Kidney (tissue), 14 donors: ENCODE measurements around the gene CD79A. TPM values are rescaled to one million over a fixed set of nuclear protein-coding genes. Genes with fewer than 3 reads are reported as not detected.

Source experiments
- DNase-seq, 5 donors: peaks; one replicate each; pipeline ENCODE4 v3.0.0-alpha.2; 2013 to 2020
- FAIRE-seq: peaks from 2 replicates; lab custom pipeline; 2012; peaks lifted over from hg19 to GRCh38; lab: Jason Lieb, UNC
- H3K27ac ChIP-seq, 2 donors: one replicate each; pipeline ENCODE4 v1.7.0; 2013; ENCODE audit warnings: low read depth in 2 of 2, low read length in 2 of 2, inconsistent platforms in 1 of 2
- H3K27me3 ChIP-seq: one replicate; pipeline ENCODE4 v1.7.1; 2013; ENCODE audit warnings: low read length, inconsistent platforms; ENCODE audit not compliant: control insufficient read depth, insufficient read depth
- H3K36me3 ChIP-seq, 3 donors: one replicate each; pipeline versions ENCODE4 v1.7.0 to v1.7.1; 2013; ENCODE audit warnings: low read length in 3 of 3, control low read depth in 1 of 3, inconsistent platforms in 1 of 3; ENCODE audit not compliant: insufficient read depth in 3 of 3, control insufficient read depth in 2 of 3
- H3K4me1 ChIP-seq, 3 donors: one replicate each; pipeline versions ENCODE4 v1.7.0 to v1.7.1; 2013; ENCODE audit warnings: low read length in 3 of 3, inconsistent platforms in 1 of 3, low read depth in 1 of 3; ENCODE audit not compliant: control insufficient read depth in 2 of 3, insufficient read depth in 2 of 3
- H3K4me3 ChIP-seq, 3 donors: one replicate each; pipeline versions ENCODE4 v1.7.0 to v1.8.1; 2013; ENCODE audit warnings: low read length in 3 of 3, control low read depth in 1 of 3, inconsistent platforms in 1 of 3
- H3K9ac ChIP-seq, 3 donors: one replicate each; pipeline versions ENCODE4 v1.7.0 to v1.7.1; 2013; ENCODE audit warnings: low read length in 3 of 3, control low read depth in 1 of 3, inconsistent platforms in 1 of 3
- H3K9me3 ChIP-seq, 3 donors: one replicate each; pipeline versions ENCODE4 v1.7.0 to v1.7.1; 2013; ENCODE audit warnings: low read length in 3 of 3, control low read depth in 1 of 3, inconsistent platforms in 1 of 3; ENCODE audit not compliant: control insufficient read depth in 2 of 3, insufficient read depth in 1 of 3
- CTCF ChIP-seq: IDR thresholded peaks from 3 replicates; pipeline ENCODE4 v1.5.1; 2012; ENCODE audit warnings: mild to moderate bottlenecking, moderate library complexity, borderline replicate concordance; ENCODE audit not compliant: insufficient read depth; ENCODE audit errors: extremely low read depth
- intact Hi-C: fragments of 100-400 bp; cut with DNase I; formaldehyde crosslinking; loops from one replicate; pipeline ENCODE4 v1.11.1; 2022
- polyA plus RNA-seq: library from polyadenylated mRNA; stranded (reverse); fragments of 350-450 nt; fragmentation: Illumina TruSeq; extraction: RNeasy Lipid Tissue Mini Kit (QIAGEN cat#74804); gene quantifications from one replicate; pipeline ENCODE4 v1.2.3, GENCODE V29; 2014; ENCODE audit warnings: low read depth, low replicate concordance; ENCODE audit not compliant: insufficient read depth
- total RNA-seq: library from RNA; stranded (reverse); fragmentation: NEBNext Ultra II Directional; extraction: Animal tissue kit (Norgen Biotek cat#: 25700); gene quantifications from one replicate; pipeline ENCODE4 v1.2.1, GENCODE V29; 2021
- donor health status: control.
- donor health status: control.
- donor health status: control.
- donor health status: control.
- donor health status: control.
- donor health status: DM: yes; HTN: yes; CAD: no.
- donor health status: Normal renal cell carcinoma (clear cell type).

CD79A gene
- total and polyA plus RNA-seq, 2 donors from 2014 or later = 0.32 to 11.0 TPM

- TF ChIP-seq CTCF = no peak
- Histone ChIP-seq H3K4me1 (no peaks in the 10 kb centered on the region), H3K9me3 (no peaks in the 10 kb centered on the region), H3K9ac (no peak overlapping the region), H3K36me3 (no peaks in the 10 kb centered on the region), H3K4me3 (no peak overlapping the region), H3K27me3 (no peaks in the 10 kb centered on the region), H3K27ac (no peak overlapping the region)
- DNase-seq (peak in 1 of 5 donors; percentile 56), FAIRE-seq (no peak)
- intact Hi-C loops = no loop called here
These were observed 29.6 kb upstream of the CD79A start for GRCh38 chr19:41847351-41848105.

- Histone ChIP-seq H3K9me3 (no peaks in the 10 kb centered on the region), H3K4me1 (no peaks in the 10 kb centered on the region), H3K36me3 (no peaks in the 10 kb centered on the region), H3K4me3 (no peak overlapping the region), H3K9ac (no peak overlapping the region), H3K27me3 (no peaks in the 10 kb centered on the region), H3K27ac (no peak overlapping the region)
- no peak for TF ChIP-seq CTCF
- peak in 1 of 5 donors; percentile 28 for DNase-seq
- no peak for FAIRE-seq
- intact Hi-C loops = no loop called here
These were observed 28.4 kb upstream of the CD79A start for GRCh38 chr19:41848666-41849065.

GRCh38 chr19:41849067-41849466, 28.0 kb upstream of the CD79A start:
- no peaks in the 10 kb centered on the region for H3K4me1 ChIP-seq
- no peak for TF ChIP-seq CTCF
- DNase-seq (peak in 1 of 5 donors; percentile 26), FAIRE-seq (no peak)
- no peaks in the 10 kb centered on the region for H3K9me3 ChIP-seq
- intact Hi-C loops = no loop called here
- no peaks in the 10 kb centered on the region for H3K36me3 ChIP-seq
- no peak overlapping the region for H3K27ac ChIP-seq
- H3K4me3 ChIP-seq = no peak overlapping the region
- H3K9ac ChIP-seq = no peak overlapping the region
- H3K27me3 ChIP-seq = no peaks in the 10 kb centered on the region
